PC-9 (cell line): ENCODE data around the gene HSPG2. TPM values are rescaled to one million over a fixed set of nuclear protein-coding genes. Genes with fewer than 3 reads are reported as not detected.

Experiments
- BruUV-seq: library from RNA; stranded (reverse); fragments of 400-500 nt; replicated peaks from 2 replicates; lab custom pipeline; 2021; lab: Mats Ljungman, UMichigan
- CTCF ChIA-PET: fragments of 300-600 bp; sonication (Branson Sonifier 250); formaldehyde crosslinking; loops from one replicate; lab custom pipeline; 2022; ENCODE audit warnings: antibody characterized with exemption; lab: Charles Lee
- POLR2A ChIA-PET: fragments of 300-600 bp; sonication (Branson Sonifier 250); formaldehyde crosslinking; loops from one replicate; lab custom pipeline; 2022; ENCODE audit warnings: antibody characterized with exemption; ENCODE audit not compliant: unreplicated experiment; lab: Charles Lee
- DNase-seq, 2 experiments: peaks; one replicate each; pipeline versions ENCODE4 v3.0.0 to v3.0.0-alpha.2; 2015 to 2022; ENCODE audit warnings: mixed read lengths in 1 of 2
- H2AFZ ChIP-seq: fragments of 200-600 bp; sonication (generic); 2 replicates; pipeline ENCODE4 v1.8.1; 2017; ENCODE audit warnings: antibody characterized with exemption
- H3F3A ChIP-seq: fragments of 200-600 bp; sonication (generic); 2 replicates; pipeline ENCODE4 v1.8.1; 2017; ENCODE audit warnings: antibody characterized with exemption, mild to moderate bottlenecking, low read depth; ENCODE audit not compliant: insufficient read depth
- H3K27ac ChIP-seq: fragments of 200-600 bp; sonication (generic); 2 replicates; pipeline ENCODE4 v1.6.1; 2016; ENCODE audit warnings: mixed run types
- H3K27me3 ChIP-seq: fragments of 200-600 bp; sonication (generic); 2 replicates; pipeline ENCODE4 v1.6.1; 2016; ENCODE audit warnings: low read depth, mixed run types; ENCODE audit not compliant: insufficient read depth
- H3K36me3 ChIP-seq: fragments of 200-600 bp; sonication (generic); 2 replicates; pipeline ENCODE4 v1.6.1; 2016; ENCODE audit warnings: low read depth, mixed run types
- H3K4me1 ChIP-seq: fragments of 200-600 bp; sonication (generic); replicated peaks from 2 replicates; pipeline ENCODE4 v1.6.1; 2016; ENCODE audit warnings: mixed run types; ENCODE audit not compliant: insufficient read depth
- H3K4me2 ChIP-seq: fragments of 200-600 bp; sonication (generic); 2 replicates; pipeline ENCODE4 v1.6.1; 2017; ENCODE audit warnings: mixed run types
- H3K4me3 ChIP-seq: fragments of 200-600 bp; sonication (generic); 2 replicates; pipeline ENCODE4 v1.6.1; 2016; ENCODE audit warnings: mixed run types
- H3K79me2 ChIP-seq: fragments of 200-600 bp; sonication (generic); 2 replicates; pipeline ENCODE4 v1.6.1; 2017; ENCODE audit warnings: low read depth, mixed run types
- H3K9me2 ChIP-seq: fragments of 200-600 bp; sonication (generic); 2 replicates; pipeline ENCODE4 v1.8.1; 2017; ENCODE audit warnings: mild to moderate bottlenecking; ENCODE audit not compliant: insufficient read depth
- H3K9me3 ChIP-seq: fragments of 200-600 bp; sonication (generic); 2 replicates; pipeline ENCODE4 v1.8.1; 2016; ENCODE audit warnings: low read depth; ENCODE audit not compliant: insufficient read depth
- H4K20me1 ChIP-seq: fragments of 200-600 bp; sonication (generic); 2 replicates; pipeline ENCODE4 v1.8.1; 2017; ENCODE audit not compliant: insufficient read depth
- EZH2 ChIP-seq: fragments of 200-600 bp; sonication (generic); IDR thresholded peaks from 2 replicates; pipeline ENCODE4 v1.8.0; 2017; ENCODE audit warnings: antibody characterized with exemption, low read depth
- intact Hi-C: fragments of 100-400 bp; cut with micrococcal nuclease; formaldehyde crosslinking; loops from one replicate; pipeline ENCODE4 v1.10.0; 2022; ENCODE audit not compliant: unreplicated experiment
- total RNA-seq: library from RNA; stranded (reverse); gene quantifications from 2 replicates; pipeline ENCODE4 v1.2.3, GENCODE V29; 2021
- TF ChIP-seq, protein P1 (sequence below): fragments of 200-600 bp; sonication (generic); conservative IDR thresholded peaks from 2 replicates; pipeline ENCODE4 v1.6.1; 2017; ENCODE audit warnings: mixed run types, antibody characterized with exemption, mild to moderate bottlenecking, moderate library complexity

The HSPG2 gene
- total RNA-seq, 1 experiment from 2014 or later = 126 TPM

DNA sequence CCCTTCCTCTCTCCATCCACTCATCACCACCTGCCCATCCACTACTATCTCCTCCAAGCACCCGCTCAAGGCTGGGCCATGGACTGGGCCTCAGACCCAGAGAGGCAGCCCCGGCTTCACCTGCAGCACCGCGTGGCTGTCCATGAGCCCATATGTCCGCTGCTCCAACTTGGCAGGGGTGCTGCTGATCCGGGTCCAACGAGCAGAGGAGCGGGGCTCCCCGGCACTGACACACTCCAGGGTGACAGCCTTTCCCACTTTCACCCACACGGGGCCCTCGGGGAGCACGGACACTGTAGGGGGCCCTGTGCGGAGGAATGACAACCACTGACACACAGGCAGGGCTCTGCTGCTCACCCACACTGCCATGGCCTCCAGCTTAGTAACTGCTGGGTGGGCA, 96.1 kb downstream of the HSPG2 start:
- TF ChIP-seq, protein P1, sequence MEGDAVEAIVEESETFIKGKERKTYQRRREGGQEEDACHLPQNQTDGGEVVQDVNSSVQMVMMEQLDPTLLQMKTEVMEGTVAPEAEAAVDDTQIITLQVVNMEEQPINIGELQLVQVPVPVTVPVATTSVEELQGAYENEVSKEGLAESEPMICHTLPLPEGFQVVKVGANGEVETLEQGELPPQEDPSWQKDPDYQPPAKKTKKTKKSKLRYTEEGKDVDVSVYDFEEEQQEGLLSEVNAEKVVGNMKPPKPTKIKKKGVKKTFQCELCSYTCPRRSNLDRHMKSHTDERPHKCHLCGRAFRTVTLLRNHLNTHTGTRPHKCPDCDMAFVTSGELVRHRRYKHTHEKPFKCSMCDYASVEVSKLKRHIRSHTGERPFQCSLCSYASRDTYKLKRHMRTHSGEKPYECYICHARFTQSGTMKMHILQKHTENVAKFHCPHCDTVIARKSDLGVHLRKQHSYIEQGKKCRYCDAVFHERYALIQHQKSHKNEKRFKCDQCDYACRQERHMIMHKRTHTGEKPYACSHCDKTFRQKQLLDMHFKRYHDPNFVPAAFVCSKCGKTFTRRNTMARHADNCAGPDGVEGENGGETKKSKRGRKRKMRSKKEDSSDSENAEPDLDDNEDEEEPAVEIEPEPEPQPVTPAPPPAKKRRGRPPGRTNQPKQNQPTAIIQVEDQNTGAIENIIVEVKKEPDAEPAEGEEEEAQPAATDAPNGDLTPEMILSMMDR = no peak
- no peak for TF ChIP-seq EZH2
- H3K4me3 ChIP-seq = no peak overlapping the region
- no peaks in the 10 kb centered on the region for H3K79me2 ChIP-seq
- H3K9me2 ChIP-seq = no peaks in the 10 kb centered on the region
- no peaks in the 10 kb centered on the region for H3K4me1 ChIP-seq
- ChIA-PET CTCF (no interaction called here), POLR2A (no interaction called here)
- intact Hi-C loops = no loop called here
- no peak overlapping the region for H2AFZ ChIP-seq
- no peaks in the 10 kb centered on the region for H3K27me3 ChIP-seq
- DNase-seq = no peak
- no peak overlapping the region for H3K4me2 ChIP-seq
- no TSS peak for BruUV-seq
- H4K20me1 ChIP-seq = no peaks in the 10 kb centered on the region
- H3K36me3 ChIP-seq = no peaks in the 10 kb centered on the region
- no peaks in the 10 kb centered on the region for H3K9me3 ChIP-seq
- H3F3A ChIP-seq = no peaks in the 10 kb centered on the region
- H3K27ac ChIP-seq = no peak overlapping the region

DNA sequence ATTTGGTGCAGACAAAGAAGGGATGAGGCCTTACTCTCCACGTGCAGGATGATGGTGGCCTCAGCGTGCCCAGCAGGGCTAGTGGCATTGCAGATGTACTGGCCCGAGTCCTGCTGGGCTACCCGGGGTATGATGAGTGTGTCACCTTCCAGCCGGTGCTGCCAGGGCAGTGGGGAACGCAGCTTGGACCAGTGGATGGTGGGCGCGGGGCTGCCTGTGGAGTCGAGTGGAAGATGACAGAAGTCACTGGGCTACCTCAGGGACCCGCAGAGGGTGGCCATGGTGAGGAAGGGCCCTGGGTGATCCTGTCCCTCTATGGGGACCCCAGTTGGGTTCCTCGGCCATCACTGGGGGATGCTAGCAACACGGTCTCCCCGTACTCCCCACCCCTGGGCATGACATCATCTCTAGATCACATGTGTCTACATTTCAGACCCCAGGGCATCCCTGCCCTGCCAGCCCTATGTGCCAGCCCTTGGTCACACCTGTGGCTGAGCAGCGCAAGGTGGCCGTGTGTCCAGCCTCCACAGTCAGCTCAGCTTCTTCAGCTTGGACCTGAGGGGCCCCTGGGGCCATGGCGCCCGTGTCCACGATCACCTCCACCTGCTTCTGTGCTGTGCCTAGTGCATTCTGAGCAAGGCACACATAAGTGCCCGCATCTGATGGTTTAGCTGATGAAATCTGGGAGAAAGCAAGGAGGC, 97.6 kb downstream of the HSPG2 start:
- Histone ChIP-seq H3K9me2 (no peaks in the 10 kb centered on the region), H3K9me3 (no peaks in the 10 kb centered on the region), H3K4me2 (no peak overlapping the region), H4K20me1 (no peaks in the 10 kb centered on the region), H3K79me2 (no peaks in the 10 kb centered on the region), H3K4me1 (no peaks in the 10 kb centered on the region), H3K36me3 (no peaks in the 10 kb centered on the region), H2AFZ (no peak overlapping the region), H3K27ac (no peak overlapping the region), H3F3A (no peaks in the 10 kb centered on the region), H3K4me3 (no peak overlapping the region), H3K27me3 (no peaks in the 10 kb centered on the region)
- CTCF ChIA-PET = no interaction called here
- POLR2A ChIA-PET = no interaction called here
- DNase-seq = no peak
- TF ChIP-seq, protein P1 = no peak
- TF ChIP-seq EZH2 = no peak
- intact Hi-C loops = no loop called here
- no TSS peak for BruUV-seq

DNA sequence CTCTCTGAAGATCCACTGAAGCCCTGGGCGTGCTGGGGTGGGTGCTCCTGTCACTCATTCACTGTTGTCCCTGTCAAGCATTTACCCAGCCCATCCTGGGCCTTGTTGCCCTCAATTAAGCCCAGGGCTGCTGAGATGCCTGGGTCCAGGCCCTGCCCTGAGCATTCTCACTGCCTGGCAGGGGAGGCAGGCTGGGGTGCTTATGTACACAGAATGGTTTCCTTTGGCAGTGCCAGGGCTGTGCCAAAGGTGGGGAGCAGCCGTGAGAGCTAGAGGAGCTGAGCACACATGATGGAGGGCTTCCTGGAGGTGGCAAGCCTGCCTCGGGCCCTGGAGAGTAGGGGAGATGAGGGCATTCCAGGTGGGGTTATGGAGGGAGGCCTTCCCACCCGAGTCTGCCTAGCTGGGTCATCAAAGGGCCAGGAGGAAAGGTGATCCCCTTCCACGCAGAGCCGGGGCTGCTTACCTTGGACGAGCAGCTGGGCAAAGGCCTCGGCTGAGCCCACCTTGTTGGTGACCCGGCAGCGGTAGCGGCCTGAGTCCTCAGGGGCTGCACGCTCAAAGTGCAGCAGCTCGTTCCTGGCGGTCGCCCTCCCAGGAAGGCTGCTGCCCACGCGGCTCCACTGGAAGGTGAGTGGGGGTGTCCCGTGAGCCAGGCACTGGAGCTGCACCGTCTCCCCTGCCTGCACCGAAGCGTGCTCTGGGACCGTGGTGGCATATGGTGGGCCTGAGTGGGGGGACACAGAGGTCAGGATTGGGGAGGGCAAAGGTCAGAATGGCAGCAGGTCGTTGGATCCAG, 98.6 kb downstream of the HSPG2 start:
- H2AFZ ChIP-seq = no peak overlapping the region
- no TSS peak for BruUV-seq
- H4K20me1 ChIP-seq = no peaks in the 10 kb centered on the region
- TF ChIP-seq EZH2 = no peak
- TF ChIP-seq, protein P1 = no peak
- no peak for DNase-seq
- ChIA-PET CTCF (no interaction called here), POLR2A (no interaction called here)
- no peaks in the 10 kb centered on the region for H3K4me1 ChIP-seq
- H3K36me3 ChIP-seq = no peaks in the 10 kb centered on the region
- no peaks in the 10 kb centered on the region for H3K9me3 ChIP-seq
- H3K4me2 ChIP-seq = no peak overlapping the region
- H3K9me2 ChIP-seq = no peaks in the 10 kb centered on the region
- no peaks in the 10 kb centered on the region for H3F3A ChIP-seq
- intact Hi-C loops = no loop called here
- H3K79me2 ChIP-seq = no peaks in the 10 kb centered on the region
- H3K4me3 ChIP-seq = no peak overlapping the region
- no peak overlapping the region for H3K27ac ChIP-seq
- no peaks in the 10 kb centered on the region for H3K27me3 ChIP-seq
